Measurements from ENCODE around the gene STIMATE. TPM values are rescaled to one million over a fixed set of nuclear protein-coding genes. Genes with fewer than 3 reads are reported as not detected.

STIMATE gene
- total and polyA plus RNA-seq, 2 experiments from 2014 or later = 9.3 to 10.3 TPM

DNA sequence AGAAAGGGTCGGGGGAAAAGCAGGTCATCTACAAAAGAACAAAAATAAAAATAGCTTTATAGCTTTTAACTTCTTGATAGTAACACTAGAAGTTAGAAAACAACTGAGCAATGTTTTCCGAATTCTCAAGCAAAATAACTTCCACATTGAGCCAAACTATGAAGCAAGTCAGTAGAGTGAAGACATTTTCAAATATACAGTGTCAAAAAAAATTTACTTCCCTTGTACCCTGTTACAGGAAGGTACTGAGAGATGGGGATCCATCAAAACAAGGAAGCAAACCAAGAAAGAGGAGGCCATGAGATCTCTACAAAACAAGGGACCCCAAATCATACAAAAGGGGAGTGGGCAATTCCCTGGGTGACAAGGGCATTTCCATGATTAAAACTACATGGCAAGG lies 26.6 kb upstream of the STIMATE start:
- H3K9me2 ChIP-seq (ENCODE audit: insufficient read depth) = no peaks in the 10 kb centered on the region
- H3K4me3 ChIP-seq = no peak overlapping the region
- no peak overlapping the region for H2AFZ ChIP-seq
- no peaks in the 10 kb centered on the region for H3F3A ChIP-seq (ENCODE audit: insufficient read depth)
- no peaks in the 10 kb centered on the region for H3K36me3 ChIP-seq (ENCODE audit: low read depth)
- H4K20me1 ChIP-seq (ENCODE audit: insufficient read depth) = no peaks in the 10 kb centered on the region
- in situ Hi-C loops (cut with MboI) = no loop called here
- TF ChIP-seq EZH2 (IDR thresholded peaks at IDR 0.05; ENCODE audit: insufficient read depth, poor library complexity, severe bottlenecking) (no peak), EZH2phosphoT487 (IDR thresholded peaks at IDR 0.05; ENCODE audit: insufficient read depth, low read depth) (no peak)
- H3K9me3 ChIP-seq (ENCODE audit: low read depth) = no peaks in the 10 kb centered on the region
- WGBS, 2 experiments (ENCODE audit: low coverage in 1 of 2, low lambda C conversion rate in 2 of 2, missing lambda C conversion rate in 2 of 2) = 79 to 89% methylated on average over 2 of the region's 2 CpGs
- H3K9ac ChIP-seq = no peak overlapping the region
- H3K27me3 ChIP-seq (replicated peaks; ENCODE audit: insufficient read depth) = no peaks in the 10 kb centered on the region
- H3K79me2 ChIP-seq (ENCODE audit: insufficient read depth) = no peaks in the 10 kb centered on the region
- no peaks in the 10 kb centered on the region for H3K4me1 ChIP-seq (ENCODE audit: insufficient read depth)
- no peak overlapping the region for H3K27ac ChIP-seq
- DNase-seq = no peak
- H3K4me2 ChIP-seq (ENCODE audit: unreplicated experiment) = no peak overlapping the region

DNA sequence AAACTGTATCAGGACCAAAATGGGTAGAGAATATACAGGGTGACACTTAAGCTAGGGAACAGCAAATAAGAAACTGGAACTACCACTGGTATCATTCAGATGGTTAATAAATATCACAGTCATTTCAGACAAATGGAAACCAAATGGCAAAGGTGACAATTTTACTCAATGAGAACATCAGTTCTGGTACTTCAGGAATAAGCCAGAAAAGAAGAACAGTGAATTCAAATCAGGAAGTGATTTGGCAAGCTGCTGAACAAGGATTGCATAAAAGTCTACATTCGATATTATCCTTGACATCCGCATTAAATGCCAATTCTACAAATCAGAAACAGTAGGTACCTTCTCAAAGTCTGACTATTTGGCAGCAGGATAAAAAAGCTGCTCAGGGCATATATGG lies 23.5 kb upstream of the STIMATE start:
- TF ChIP-seq EZH2phosphoT487 (IDR thresholded peaks at IDR 0.05; ENCODE audit: insufficient read depth, low read depth) = no peak
- no peak for TF ChIP-seq EZH2 (IDR thresholded peaks at IDR 0.05; ENCODE audit: insufficient read depth, poor library complexity, severe bottlenecking)
- Histone ChIP-seq H3K9ac (no peak overlapping the region), H3K36me3 (ENCODE audit: low read depth) (no peaks in the 10 kb centered on the region), H3K4me3 (no peak overlapping the region), H3K9me2 (ENCODE audit: insufficient read depth) (no peaks in the 10 kb centered on the region), H2AFZ (no peak overlapping the region), H3F3A (ENCODE audit: insufficient read depth) (no peaks in the 10 kb centered on the region), H3K4me1 (ENCODE audit: insufficient read depth) (no peaks in the 10 kb centered on the region), H3K4me2 (ENCODE audit: unreplicated experiment) (no peak overlapping the region), H3K9me3 (ENCODE audit: low read depth) (no peaks in the 10 kb centered on the region), H4K20me1 (ENCODE audit: insufficient read depth) (no peaks in the 10 kb centered on the region), H3K79me2 (ENCODE audit: insufficient read depth) (no peaks in the 10 kb centered on the region), H3K27me3 (replicated peaks; ENCODE audit: insufficient read depth) (no peaks in the 10 kb centered on the region), H3K27ac (no peak overlapping the region)
- in situ Hi-C loops (cut with MboI) = no loop called here
- 91 to 96% methylated on average over 2 of the region's 2 CpGs for WGBS, 2 experiments (ENCODE audit: low coverage in 1 of 2, low lambda C conversion rate in 2 of 2, missing lambda C conversion rate in 2 of 2)
- DNase-seq = no peak

DNA sequence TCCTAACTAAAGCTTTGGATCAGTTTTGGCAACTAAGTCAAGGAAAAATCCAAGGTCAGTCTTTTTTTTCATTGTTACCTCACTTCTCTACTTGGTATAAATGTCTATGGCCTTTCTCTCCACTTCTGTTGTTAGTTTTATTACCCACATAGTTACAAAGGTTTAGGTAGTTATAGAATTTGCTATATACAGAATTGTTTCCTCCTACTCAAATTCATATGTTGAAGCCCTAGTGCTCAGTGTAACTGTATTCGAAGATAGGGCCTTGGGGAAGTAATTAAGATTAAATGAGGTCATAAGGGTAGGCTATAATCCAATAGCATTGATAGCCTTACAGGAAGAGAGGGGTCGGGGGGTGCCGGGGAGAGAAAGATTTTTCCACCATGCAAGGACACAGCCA lies 19.7 kb upstream of the STIMATE start:
- no peak overlapping the region for H3K9ac ChIP-seq
- H3K9me3 ChIP-seq (ENCODE audit: low read depth) = no peaks in the 10 kb centered on the region
- no peak for TF ChIP-seq EZH2phosphoT487 (IDR thresholded peaks at IDR 0.05; ENCODE audit: insufficient read depth, low read depth)
- TF ChIP-seq EZH2 (IDR thresholded peaks at IDR 0.05; ENCODE audit: insufficient read depth, poor library complexity, severe bottlenecking) = no peak
- no peaks in the 10 kb centered on the region for H3K9me2 ChIP-seq (ENCODE audit: insufficient read depth)
- H4K20me1 ChIP-seq (ENCODE audit: insufficient read depth) = no peaks in the 10 kb centered on the region
- in situ Hi-C loops (cut with MboI) = no loop called here
- no peak for DNase-seq
- H3K4me3 ChIP-seq = no peak overlapping the region
- H3K4me2 ChIP-seq (ENCODE audit: unreplicated experiment) = no peak overlapping the region
- no peaks in the 10 kb centered on the region for H3K36me3 ChIP-seq (ENCODE audit: low read depth)
- WGBS, 2 experiments (ENCODE audit: low coverage in 1 of 2, low lambda C conversion rate in 2 of 2, missing lambda C conversion rate in 2 of 2) = 93 to 95% methylated on average over 3 of the region's 3 CpGs
- H3K4me1 ChIP-seq (ENCODE audit: insufficient read depth) = no peaks in the 10 kb centered on the region
- no peaks in the 10 kb centered on the region for H3K79me2 ChIP-seq (ENCODE audit: insufficient read depth)
- H2AFZ ChIP-seq = no peak overlapping the region
- no peak overlapping the region for H3K27ac ChIP-seq
- H3F3A ChIP-seq (ENCODE audit: insufficient read depth) = no peaks in the 10 kb centered on the region
- H3K27me3 ChIP-seq (replicated peaks; ENCODE audit: insufficient read depth) = no peaks in the 10 kb centered on the region

DNA sequence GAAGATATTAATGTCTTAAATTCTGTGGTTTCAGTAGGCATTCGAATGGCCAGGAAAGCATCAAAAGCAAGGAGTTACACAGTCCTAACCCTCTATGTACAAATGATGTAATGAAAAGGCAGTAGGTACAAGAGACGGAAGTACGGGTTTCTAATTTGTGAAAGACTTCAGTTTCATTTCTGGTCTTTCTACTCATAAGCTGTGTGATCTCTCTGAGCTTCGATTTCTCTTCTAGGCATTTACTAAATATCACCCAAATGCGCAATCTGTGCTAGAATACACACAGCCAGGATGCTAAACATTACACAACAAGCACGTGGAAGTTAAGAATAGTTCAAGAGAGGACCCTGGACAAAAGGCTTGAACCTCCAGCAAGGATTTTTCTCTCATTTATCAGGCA lies 17.9 kb upstream of the STIMATE start:
- TF ChIP-seq EZH2 (IDR thresholded peaks at IDR 0.05; ENCODE audit: insufficient read depth, poor library complexity, severe bottlenecking) (no peak), EZH2phosphoT487 (IDR thresholded peaks at IDR 0.05; ENCODE audit: insufficient read depth, low read depth) (no peak)
- 83 to 84% methylated on average over 6 of the region's 6 CpGs for WGBS, 2 experiments (ENCODE audit: low coverage in 1 of 2, low lambda C conversion rate in 2 of 2, missing lambda C conversion rate in 2 of 2)
- in situ Hi-C loops (cut with MboI) = no loop called here
- Histone ChIP-seq H3K36me3 (ENCODE audit: low read depth) (no peaks in the 10 kb centered on the region), H4K20me1 (ENCODE audit: insufficient read depth) (no peaks in the 10 kb centered on the region), H3F3A (ENCODE audit: insufficient read depth) (no peaks in the 10 kb centered on the region), H3K9me3 (ENCODE audit: low read depth) (no peaks in the 10 kb centered on the region), H3K4me2 (ENCODE audit: unreplicated experiment) (no peak overlapping the region), H3K27ac (no peak overlapping the region), H3K9me2 (ENCODE audit: insufficient read depth) (no peaks in the 10 kb centered on the region), H3K79me2 (ENCODE audit: insufficient read depth) (no peaks in the 10 kb centered on the region), H3K27me3 (replicated peaks; ENCODE audit: insufficient read depth) (no peaks in the 10 kb centered on the region), H2AFZ (no peak overlapping the region), H3K9ac (no peak overlapping the region), H3K4me1 (ENCODE audit: insufficient read depth) (no peaks in the 10 kb centered on the region), H3K4me3 (no peak overlapping the region)
- DNase-seq = no peak
